ENCODE measurements around the gene SDF2L1. TPM values are rescaled to one million over a fixed set of nuclear protein-coding genes. Genes with fewer than 3 reads are reported as not detected.

SDF2L1 gene
- total and polyA plus RNA-seq, 9 of the 15 experiments (the other 6 are each of a cell fraction or from before 2014, with no cell fraction given), result 15.1 to 989 (median 124) TPM

GRCh38 chr22:21612858-21613257 is 29.2 kb upstream of the SDF2L1 start (continued):
- TF ChIP-seq USF2 (CRISPR knock-in tag; IDR thresholded peaks at IDR 0.05) (no peak), OTX1 (CRISPR knock-in tag; IDR thresholded peaks at IDR 0.05) (0 out of 2 replicates have a peak, but pooled peaks have one; percentile 42), REST (IDR thresholded peaks at IDR 0.05; ENCODE audit: borderline replicate concordance) (no peak), REST (CRISPR knock-in tag; IDR thresholded peaks at IDR 0.05; ENCODE audit: low read depth) (no peak), CCAR2 (IDR thresholded peaks at IDR 0.05; ENCODE audit: low read depth, low read length) (0 out of 2 replicates have a peak, but pooled peaks have one; percentile 10), ZNF133 (CRISPR knock-in tag; IDR thresholded peaks at IDR 0.05) (0 out of 2 replicates have a peak, but pooled peaks have one; percentile 52), DMBX1 (CRISPR knock-in tag; IDR thresholded peaks at IDR 0.05; ENCODE audit: borderline replicate concordance) (0 out of 2 replicates have a peak, but pooled peaks have one; percentile 15), GABPA (tag; conservative IDR thresholded peaks at IDR 0.05; ENCODE audit: low read depth) (no peak), MITF (IDR thresholded peaks at IDR 0.05) (no peak), BRD4 (IDR thresholded peaks at IDR 0.05) (no peak), STAT6 (CRISPR knock-in tag; IDR thresholded peaks at IDR 0.05) (peak; percentile 96; the same call in 1 of the 2 replicates), NR2F6 (CRISPR knock-in tag; IDR thresholded peaks at IDR 0.05) (peak; percentile 59; the same call in 1 of the 2 replicates), TAL1 (IDR thresholded peaks at IDR 0.05) (no peak), TEAD4 (IDR thresholded peaks at IDR 0.05; ENCODE audit: low read length) (no peak), TEAD4 (CRISPR knock-in tag; IDR thresholded peaks at IDR 0.05; ENCODE audit: borderline replicate concordance) (peak; percentile 73; the same call in 1 of the 2 replicates), TCF15 (CRISPR knock-in tag; IDR thresholded peaks at IDR 0.05) (peak; percentile 78; the same call in 1 of the 2 replicates)
